GM19035 (cell line): ENCODE results near the gene SPHK1.

Source experiments
- ATAC-seq: cut with Tn5 transposase; IDR thresholded peaks from one replicate; pipeline ENCODE4 v1.9.1; 2021; ENCODE audit not compliant: unreplicated experiment

The SPHK1 gene

DNA sequence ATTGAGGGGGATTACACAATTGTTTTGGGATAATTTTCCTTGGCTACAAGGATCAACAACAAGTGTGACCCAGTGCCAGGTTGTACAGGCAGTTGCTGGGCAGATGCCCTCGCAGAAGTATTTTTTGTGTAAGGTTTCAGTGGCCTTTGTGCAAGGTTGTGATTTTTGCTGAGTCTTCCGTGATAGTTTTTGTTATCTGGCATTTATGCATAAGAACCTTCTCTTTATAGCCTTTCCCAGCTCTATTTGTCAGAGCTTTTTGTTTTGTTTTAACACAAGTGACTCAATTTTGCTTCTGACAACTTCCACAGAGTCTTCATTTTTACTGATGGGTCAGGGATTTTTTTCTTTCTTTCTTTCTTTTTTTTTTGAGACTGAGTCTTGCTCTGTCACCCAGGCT is 23.9 kb upstream of the SPHK1 start:
- no peak for ATAC-seq

DNA sequence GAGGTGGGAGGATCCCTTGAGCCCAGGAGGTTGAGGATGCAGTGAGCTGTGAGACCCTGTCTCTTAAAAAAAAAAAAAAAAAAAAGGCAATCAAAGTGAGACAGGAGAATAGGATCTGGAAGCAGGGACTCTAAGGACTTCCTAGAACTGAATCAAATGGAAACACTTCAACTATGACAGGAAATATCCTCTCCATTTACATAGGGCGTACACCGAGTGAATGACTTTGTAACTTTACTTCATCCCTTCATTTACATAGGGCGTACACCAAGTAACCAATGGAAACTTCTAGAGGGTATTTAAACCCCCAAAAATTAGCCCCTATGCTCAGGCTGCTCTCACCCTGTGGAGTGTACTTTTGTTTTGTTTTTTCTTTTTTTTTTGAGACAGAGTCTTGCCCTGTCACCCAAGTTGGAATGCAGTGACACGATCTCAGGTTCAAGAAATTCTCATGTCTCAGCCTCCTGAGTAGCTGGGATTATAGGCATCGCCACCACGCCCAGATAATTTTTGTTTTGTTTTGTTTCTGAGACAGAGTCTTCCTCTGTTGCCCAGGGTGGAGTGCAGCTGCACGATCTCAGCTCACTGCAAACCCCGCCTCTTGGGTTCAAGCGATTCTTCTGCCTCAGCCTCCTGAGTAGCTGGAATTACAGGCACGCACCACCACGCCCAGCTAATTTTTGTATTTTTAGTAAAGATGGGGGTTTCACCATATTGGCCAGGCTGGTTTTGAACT is 21.1 kb upstream of the SPHK1 start:
- no peak for ATAC-seq

DNA sequence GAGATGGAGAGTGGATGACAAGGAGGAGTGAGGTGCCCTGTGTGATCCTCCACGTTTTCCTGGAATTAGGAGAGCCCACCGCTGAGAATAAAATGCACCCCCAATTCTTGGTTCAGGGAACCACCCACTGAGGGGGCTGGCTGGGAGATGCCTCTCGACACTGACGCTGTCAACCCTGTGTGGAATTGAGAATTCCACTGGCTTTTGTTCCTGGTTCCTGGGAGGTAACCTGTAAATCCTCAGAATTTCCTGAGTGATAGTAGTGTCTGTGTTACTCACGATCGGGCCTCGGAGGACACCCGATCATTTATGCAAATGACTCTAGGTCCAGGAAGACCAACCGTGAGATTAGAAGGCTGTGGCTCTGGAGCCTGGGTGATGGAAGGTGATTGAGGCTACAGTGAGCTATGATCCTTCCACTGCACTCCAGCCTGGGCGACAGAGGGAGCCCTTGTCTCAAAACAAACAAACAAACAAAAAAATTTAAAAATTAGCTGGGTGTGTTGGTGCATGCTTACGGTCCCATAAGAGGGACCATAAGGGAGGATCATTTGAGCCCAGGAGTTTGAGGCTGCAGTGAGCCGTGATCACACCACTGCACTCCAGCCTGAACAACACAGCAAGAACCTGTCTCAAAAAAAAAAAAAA is 19.0 kb upstream of the SPHK1 start:
- ATAC-seq, result no peak

DNA sequence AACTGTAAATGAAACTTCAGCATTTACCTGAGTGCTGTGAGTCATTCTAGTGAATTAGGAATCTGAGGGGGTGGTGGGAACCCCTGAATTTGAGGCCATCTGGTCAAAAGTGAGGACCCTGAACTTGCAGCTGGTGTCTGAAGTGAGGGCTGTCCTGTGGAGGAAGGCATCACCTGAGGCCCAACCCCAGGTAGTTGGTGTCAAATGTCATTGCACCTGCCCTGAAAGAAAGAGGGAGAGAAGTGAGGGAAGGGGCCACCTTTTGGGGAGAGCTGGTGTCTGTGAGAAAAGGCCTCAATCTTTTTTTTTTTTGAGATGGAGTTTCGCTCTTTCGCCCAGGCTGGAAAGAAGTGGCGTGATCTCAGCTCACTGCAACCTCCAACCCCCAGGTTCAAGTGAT is 18.2 kb upstream of the SPHK1 start:
- ATAC-seq, result no peak

DNA sequence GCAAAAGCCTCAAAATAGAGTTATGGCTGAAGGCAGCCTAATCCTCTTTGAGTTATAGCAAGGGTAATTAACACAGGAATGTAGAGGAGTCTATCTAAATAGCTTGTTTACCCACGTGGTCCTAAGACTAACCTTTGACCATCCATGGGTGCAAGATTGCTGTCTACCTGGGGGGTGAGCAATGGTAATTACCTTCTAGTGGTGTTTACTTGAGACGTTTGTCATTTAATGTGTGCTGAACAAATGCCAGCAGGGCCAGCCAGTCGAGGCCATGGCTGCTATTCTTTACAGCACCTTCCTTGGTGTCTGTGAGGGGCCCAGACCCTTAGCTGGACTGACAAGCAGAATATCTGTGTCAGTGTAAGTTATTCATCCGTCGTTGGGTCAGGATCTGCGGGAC is 16.8 kb upstream of the SPHK1 start:
- no peak for ATAC-seq

DNA sequence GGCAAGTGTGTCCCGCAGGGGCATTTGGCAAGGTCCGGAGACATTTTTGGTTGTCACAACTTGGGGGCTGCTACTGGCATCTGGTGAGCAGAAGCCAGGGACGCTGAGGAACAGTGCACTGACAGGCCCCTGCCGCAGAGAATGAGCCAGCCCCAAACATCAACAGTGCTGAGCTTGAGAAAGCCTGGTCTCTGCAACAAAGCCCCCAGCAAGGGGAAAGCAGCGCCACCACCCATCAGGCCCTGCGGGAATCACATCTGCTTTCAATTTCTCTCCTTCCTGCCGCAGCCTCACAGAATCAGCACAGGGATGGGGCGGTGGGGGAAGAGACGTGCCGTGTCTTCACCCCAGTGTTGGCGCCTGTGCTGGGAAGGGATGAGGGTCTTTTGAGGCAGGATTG is 15.9 kb upstream of the SPHK1 start:
- no peak for ATAC-seq

DNA sequence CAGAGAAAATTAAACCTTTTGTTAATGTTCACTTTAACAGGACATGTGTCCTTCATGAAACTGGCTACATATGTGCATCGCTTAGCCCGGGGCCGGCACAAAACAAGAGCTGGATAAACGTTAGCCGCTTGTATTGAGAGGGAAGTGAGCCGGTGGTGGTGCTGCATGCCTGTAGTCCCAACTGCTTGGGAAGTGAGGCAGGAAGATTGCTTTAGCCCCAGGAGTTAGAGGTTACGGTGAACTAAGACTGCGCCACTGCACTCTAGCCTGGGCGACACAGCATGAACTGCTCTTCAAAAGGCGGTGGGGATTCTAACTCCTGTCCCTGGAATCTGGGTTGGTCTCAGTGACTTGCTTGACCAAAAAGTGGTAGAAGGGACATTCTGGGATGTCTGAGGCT is 15.0 kb upstream of the SPHK1 start:
- no peak for ATAC-seq

DNA sequence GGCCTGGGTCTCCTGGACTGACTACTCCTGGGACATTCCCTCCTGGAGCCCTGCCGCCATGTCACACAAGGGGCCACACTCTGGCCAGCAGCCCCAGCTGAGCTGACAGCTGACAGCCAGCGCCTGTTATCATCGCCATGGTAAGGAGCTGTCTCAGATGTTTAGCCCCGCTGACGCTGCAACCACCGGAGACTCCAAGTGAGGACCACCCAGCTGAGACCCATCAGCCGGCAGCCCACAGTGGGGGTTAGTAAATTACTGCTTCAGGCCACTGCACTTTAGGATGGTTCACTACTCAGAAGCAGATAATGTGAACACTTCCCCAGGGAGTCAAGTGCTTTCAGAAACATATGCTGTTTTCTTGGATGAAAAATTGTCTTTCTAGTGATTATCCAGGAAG is 14.6 kb upstream of the SPHK1 start:
- ATAC-seq, result no peak

DNA sequence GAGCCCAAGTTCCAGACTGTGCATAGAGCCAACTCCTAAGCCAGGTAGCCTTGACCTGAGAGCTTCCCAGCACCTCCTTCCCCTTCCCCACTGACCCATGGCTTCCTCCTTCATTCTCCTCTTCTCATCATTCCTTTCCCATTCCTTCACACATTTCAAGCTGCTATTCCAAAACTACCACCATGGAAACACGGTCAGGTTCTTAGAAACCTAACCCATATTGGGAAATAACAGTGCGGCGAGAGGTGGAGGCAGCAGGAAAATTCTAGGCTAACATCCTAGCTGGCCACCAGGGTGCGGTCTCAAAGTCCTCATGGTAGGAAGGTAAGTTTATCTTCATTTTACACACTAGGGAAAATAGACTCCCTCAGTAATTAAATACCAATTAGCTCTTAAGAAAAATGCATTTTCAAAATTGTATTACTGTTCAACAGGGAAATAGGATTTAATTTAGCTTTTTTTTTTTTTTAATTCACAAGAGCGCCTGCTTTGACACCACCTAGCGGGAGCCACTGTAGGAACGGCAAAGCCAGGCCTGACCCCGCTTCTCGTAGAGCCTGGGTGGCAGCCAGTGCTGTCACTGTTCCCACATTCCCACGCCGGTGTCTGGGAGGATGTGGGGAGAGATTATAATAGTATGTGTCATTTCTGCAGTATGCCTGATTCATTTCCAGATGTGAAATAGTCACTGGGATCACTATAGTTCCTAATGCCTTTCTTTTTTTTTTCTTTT is 14.0 kb upstream of the SPHK1 start:
- no peak for ATAC-seq

DNA sequence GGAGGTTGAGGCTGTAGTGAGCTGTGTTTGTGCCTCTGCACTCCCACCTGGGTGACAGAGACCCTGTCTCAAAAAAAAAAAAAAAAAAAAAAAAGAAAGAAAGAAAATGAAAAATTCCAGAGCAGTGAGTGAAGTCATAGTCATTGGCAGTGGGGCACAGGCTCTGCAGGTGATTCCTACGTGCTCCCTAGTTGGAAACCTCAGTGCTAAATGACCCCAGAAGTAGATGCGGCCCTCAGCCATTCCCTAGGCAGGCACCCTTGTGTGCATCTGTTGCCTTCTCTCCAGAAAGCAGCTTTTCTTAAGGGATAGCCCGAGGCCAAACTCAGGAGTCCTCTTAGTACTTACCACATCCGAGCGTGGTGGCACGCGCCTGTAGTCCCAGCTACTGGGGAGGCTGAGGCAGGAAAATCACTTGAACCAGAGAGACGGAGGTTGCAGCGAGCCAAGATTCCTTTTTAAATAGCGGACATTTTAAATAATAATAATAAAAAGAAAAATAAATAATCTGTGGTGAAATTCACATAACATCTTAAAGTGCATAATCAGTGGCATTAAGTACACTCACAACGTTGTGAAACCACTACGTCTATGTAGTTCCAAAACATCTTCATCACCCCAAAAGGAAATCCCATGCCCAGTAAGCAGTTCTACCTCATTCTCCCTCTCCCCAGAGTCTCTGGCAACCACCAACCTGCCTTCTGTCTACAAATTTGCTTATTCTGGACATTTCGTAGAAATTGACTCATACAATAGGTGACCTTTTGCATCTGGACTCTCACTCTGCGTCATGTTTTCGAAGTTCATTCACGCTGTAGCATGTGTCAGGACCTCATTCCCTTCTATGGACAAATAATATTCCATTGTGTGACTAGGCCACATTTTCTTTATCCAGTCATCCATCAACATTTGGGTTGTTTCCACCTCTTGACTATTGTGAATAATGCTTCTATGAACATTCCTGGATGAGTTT is 12.5 kb upstream of the SPHK1 start:
- no peak for ATAC-seq

DNA sequence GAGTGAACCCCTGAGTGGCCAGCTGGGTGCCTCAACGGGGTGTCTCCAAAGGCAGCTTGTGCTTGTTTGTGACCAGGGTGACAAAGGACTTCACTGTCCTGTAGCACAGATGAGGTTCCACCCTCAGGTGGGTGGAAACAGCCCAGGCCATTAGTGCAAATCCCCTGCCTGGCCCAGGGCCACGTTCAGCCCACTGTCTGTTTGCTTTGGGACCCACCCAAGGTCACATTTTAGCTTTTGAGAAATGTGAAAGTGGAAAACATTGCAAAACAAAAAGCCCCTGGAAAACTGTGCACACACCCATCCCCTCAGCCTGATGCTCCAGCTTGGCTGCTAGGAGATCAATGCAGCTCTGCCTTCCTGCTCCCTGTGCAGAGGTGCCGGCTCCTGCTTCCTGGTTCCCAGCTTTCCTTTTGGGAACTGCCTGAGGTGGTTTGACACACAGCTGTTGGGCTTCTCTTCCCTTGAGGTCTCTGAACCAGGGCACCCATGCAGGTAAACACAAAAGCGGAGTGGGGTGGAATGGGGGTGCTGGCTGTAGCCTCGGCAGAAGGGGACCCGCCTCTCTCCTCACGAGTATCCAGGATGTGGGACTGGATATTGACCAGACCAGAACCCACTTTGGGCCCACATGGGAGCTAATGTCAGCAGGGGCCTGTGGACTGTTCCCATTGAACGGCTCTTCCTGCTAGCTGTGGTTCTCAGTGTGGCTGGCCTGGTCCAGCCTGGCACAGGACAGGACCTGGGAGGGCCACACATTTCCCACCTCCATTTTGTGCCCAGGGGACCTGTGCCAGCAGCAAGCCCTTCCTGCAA is 7.9 kb upstream of the SPHK1 start:
- no peak for ATAC-seq

DNA sequence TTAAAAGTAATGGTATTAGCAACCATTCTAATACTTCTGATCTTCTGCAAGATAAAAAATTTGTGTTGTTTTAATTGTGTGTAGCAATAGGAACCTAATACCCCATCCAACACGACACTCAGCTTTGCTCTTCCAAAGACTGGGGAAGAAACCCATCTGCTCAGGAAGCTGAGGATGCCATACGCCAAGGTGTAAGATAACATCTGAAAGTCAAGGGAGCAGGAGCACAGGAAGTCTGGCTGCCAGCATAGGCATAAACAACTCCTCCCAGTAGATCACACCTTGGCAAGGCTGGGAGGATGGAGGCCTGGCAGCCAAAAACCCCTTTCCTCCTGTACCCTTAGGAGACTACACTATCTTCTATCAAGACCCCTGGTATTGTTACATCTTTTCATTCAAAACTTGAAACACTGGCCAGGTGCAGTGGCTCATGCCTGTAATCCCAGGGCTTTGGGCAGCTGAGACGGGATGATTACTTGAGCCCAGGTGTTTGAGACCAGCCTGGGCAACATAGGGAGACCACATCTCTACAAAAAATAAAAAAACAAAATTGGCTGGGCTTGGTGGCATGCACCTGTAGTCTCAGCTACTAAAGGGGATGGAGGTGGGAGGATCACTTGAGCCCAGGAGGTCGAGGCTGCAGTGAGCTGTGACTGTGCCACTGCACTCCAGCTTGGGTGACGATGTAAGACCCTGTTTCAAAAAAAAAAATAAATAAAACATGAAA is 5.7 kb upstream of the SPHK1 start:
- no peak for ATAC-seq

DNA sequence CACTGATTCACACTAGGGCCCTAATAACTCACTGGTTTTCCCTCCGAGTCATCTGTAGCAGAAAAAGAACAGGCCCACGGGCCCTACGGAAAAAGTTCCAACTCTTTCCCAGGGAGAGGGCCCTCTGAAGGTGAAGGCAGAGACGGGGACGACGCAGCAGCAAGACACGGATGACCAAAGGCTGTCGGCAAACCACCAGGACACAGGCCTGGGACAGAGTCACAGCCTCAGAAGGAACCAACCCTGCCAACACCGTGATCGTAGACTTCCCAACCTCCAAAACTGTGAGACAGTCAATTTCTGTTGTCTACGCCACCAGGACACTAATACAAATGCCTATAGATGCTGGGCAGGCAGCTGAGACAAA is 5.2 kb upstream of the SPHK1 start:
- ATAC-seq, result no peak

DNA sequence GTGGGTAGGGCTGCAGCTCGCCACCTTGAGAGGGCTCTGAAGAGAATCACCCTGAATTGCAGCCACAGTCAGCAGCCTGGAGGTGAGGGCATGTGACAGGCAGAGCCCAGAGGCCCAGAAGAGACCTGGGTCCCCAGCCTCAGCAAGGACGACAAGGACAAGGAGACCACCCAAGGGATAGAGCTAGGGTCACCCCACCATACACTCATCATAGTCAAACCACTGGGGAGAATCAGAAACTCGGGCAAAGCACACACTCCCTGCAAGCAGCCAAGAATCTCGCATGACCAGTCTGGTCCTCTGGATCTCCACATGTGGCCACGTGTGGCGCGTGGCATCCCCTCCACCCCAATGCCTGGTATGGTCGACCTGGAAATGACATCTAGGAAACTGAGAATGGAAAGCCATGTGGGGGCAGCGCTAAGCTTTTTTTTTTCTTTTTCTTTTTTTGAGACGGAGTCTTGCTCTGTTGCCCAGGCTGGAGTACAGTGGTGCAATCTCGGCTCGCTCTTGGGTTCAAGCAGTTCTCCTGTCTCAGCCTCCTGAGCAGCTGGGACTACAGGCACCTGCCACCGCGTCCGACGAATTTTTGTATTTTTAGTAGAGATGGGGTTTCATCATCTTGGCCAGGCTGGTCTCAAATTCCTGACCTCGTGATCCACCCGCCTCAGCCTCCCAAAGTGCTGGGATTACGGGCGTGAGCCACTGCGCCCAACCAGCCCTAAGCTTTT is 4.6 kb upstream of the SPHK1 start:
- no peak for ATAC-seq

DNA sequence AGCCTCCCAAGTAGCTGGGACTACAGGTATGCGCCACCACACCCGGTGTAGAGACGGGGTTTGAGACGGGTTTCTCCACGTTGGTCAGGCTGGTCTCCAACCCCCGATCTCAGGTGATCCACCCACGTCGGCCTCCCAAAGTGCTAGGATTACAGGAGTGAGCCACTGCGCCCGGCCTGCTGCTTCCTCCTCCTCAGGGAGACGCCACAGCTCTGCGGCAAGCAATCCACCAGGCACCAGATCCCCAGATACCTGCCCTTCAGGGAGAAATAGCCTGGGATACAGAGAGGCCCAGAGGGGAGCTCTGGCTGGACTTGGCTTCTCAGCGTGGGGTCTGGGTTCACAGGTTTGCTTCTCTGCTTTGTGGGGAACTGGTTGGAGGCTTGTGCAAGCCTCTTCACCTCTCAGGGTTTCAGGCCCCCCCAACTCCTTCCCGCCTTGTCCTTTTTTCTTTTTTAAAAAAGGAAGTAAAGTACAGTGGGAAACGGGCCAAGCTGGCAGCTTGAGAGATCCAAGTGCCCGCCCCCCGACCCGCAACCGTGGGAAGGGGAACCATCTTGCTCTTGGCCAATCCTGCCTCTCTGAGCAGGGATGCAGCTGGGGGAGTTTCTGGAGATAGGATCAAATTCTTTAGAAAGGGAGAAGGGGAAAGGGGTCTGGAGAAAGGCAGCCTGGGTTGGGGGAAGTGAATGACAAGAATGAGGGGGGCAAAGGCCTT is 2.6 kb upstream of the SPHK1 start:
- ATAC-seq, result no peak

DNA sequence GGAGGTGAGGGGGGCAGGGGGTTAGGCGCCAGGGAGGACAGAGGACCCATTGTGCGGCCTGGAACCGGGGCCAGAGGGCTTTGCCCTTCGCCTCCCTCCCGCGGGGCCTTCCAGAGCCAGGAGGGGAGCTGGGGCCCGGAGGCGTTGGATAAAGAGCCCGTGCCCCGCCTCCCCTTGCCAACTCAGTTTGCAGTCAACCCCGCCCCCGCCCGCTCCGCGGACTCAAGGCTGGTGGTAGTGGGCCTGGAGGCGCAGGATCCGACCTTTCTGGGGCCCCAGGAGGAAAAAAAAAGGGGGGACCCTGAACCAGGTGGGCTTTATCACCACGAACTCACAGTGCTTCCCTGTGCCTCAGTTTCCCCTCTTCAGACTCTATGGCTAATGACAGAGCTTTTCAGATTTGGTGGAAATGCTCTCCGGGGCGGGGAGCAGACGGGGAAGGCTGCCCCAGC is 2.0 kb upstream of the SPHK1 start:
- ATAC-seq, result no peak

DNA sequence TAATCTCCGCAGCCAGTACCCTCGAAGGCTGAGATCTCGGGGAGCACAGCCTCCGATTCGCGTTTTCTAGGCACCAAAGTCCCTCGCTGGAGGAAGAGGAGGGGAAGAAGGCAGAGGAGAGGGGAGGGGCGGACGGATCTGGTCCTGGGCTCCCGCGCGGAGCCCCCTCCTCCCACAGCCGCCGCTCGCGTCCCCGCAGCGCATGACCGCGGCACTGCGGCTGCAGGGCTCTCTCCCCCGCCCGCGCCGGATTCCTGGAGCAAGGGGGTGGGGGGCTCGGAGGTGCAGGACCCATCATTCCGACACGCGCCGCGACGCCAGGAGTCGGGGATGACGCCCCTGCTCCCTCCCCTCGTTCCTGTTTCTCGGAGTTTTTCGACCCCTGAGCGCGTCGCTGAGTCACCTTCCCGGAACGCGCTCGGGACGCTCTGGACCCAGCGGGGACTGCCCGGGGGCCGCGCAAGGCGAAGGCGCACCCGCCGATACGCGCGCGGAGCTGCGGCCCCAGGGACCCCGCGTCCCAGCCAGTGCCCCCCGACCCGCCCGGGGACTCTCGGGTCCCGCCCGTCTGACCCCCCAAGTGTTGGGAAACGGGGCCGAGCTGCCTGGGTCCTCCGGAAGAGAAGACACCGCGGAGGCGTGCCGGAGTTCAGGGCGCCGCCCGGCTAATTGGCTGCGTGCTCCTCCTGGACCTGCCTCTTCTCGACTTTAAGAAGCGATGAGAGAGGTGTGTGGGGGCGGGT is 1.4 kb upstream of the SPHK1 start:
- ATAC-seq, result peak; percentile 35
